LHCN-M2 (cell line): ENCODE data around the gene RALGAPA1. TPM values are rescaled to one million over a fixed set of nuclear protein-coding genes. Genes with fewer than 3 reads are reported as not detected.
A peak's percentile ranks its signal among the peaks of the same experiment; 100 is the strongest.
"Not testable (repeated sequence)": the region's sequence is repeated elsewhere in the genome, so short reads cannot be mapped to it uniquely, and the experiment has no call there.

ENCODE experiments used
- DNase-seq: peaks from one replicate; pipeline ENCODE4 v3.0.0-alpha.2; 2012; ENCODE audit warnings: low read depth
- total RNA-seq: library from RNA; depleted of rRNA; stranded (reverse); fragments of >200 nt; gene quantifications from 2 replicates; pipeline ENCODE4 v1.2.3, GENCODE V29; 2014

Gene RALGAPA1
- total RNA-seq, 1 experiment from 2014 or later, result 15.3 TPM

DNA sequence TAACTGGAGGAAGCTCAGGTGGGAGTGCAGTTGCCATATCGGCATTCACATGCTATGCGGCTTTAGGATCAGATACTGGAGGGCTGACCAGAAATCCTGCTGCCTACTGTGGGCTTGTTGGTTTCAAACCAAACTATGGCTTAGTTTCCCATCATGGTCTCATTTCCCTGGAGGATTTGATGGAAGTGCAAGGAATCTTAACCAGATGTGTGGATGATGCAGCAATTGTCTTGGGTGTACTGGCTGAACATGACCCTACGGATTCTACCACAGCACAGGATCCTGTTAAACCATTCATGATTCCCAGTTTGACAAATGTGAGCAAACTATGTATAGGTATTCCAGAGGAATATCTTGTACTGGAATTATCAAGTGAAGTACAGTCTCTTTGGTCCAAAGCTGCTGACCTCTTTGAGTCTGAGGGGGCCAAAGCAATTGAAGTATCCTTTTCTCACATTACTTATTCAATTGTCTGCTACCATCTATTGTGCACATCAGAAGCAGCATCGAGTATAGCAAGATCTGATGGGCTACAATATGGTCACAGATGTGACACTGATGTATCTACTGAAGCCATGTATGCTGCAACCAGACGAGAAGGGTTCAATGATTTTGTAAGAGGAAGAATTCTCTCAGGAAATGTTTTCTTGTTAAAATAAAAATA, 42.9 kb downstream of the RALGAPA1 start:
- DNase-seq, result no peak

GRCh38 chr14:35761922-35762321, 47.2 kb downstream of the RALGAPA1 start:
- no peak for DNase-seq

DNA sequence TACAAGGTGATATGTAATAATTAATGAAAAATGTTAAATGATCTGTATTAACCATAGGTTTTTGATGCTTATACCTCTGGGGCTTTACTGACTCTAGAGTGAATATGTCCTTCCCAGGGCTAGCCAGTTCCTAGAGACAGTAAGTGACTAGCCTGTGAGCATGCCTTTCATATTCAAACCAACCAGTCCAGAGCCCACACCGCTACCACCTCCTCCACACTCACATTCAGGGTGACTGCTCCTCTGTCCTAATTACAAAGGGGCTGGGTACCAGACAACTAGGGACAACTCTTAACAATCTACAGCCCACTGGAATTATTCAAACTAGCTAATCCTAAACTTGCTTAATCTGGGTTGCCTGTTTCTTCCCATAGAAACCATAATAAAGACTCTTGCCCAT, 49.0 kb downstream of the RALGAPA1 start:
- DNase-seq, result no peak

- no peak for DNase-seq
Observed at GRCh38 chr14:35758523-35759129, 50.5 kb downstream of the RALGAPA1 start.

DNA sequence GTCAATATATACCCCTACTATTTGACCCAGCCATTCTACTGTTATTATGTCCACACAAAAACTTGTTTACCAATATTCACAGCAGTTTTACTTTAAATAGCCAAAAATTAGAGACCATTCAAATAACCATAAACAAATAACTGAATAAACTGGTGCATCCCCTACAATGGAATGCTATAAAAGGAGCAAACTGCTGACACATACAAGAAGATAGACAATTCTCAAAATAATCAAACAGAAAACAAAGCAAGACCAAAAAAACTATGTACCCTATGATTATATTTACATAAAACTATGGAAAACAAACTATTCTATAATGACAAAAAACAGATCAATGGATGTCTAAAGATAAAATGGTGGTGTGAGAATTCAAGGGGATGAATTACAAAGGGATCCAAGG, 54.4 kb downstream of the RALGAPA1 start:
- DNase-seq, result no peak

- DNase-seq, result no peak
Observed at GRCh38 chr14:35752380-35752779, 56.7 kb downstream of the RALGAPA1 start.

- no peak for DNase-seq
Observed at GRCh38 chr14:35750202-35750904, 58.7 kb downstream of the RALGAPA1 start.

- DNase-seq, result no peak
Observed at GRCh38 chr14:35747379-35747778, 61.7 kb downstream of the RALGAPA1 start.

- no peak for DNase-seq
Observed at GRCh38 chr14:35742442-35742841, 66.7 kb downstream of the RALGAPA1 start.

DNA sequence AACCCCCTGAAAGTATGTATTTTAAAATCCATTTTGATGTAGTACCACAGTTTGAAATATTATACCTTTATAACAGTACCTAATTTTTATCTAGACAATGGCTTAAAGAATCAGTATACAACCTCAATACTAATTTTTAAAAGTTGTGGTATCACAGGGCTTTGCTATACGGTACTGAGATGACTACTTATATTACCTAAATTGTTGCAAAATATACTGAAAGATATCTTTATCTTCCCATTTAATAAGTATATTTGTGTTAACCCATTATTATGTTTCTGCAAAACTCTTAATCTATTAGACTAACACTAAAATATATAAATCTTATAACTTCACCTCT, 67.1 kb downstream of the RALGAPA1 start:
- DNase-seq, result no peak

- no peak for DNase-seq
Observed at GRCh38 chr14:35741345-35742031, 67.6 kb downstream of the RALGAPA1 start.

DNA sequence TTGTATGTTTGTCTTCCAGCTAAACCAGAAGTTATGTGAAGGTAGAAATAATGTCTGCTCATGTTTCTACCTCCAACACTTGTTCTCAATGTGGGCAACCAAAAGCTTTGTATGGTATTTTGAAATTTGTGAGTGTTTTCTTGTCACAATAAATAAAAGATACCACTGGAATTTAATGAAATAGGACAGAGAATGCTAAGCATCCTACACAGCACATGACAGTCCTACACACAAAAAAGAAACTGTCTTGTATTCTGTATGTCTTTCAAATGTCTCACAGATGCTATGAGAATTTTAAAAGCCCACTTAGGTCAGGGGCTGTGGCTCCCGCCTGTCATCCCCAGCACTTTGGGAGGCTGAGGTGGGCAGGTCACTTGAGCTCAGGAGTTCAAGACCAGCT, 68.9 kb downstream of the RALGAPA1 start:
- no peak for DNase-seq

GRCh38 chr14:35735163-35735562, 73.9 kb downstream of the RALGAPA1 start:
- not testable (repeated sequence) for DNase-seq

DNA sequence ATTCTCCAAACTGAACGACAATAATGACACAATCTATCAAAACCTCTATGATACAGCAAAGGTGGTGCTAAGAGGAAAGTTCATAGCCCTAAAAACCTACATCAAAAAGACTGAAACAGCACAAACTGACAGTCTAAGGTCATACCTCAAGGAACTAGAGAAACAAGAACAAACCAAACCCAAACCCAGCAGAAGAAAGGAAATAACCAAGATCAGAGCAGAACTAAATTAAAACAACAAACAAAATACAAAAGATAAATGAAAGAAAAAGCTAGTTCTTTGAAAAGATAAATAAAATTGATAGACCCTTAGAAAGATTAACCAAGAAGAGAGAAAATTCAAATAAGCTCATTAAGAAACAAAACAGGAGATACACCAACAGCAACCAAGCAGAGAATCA, 75.6 kb downstream of the RALGAPA1 start:
- DNase-seq, result not testable (repeated sequence)

DNA sequence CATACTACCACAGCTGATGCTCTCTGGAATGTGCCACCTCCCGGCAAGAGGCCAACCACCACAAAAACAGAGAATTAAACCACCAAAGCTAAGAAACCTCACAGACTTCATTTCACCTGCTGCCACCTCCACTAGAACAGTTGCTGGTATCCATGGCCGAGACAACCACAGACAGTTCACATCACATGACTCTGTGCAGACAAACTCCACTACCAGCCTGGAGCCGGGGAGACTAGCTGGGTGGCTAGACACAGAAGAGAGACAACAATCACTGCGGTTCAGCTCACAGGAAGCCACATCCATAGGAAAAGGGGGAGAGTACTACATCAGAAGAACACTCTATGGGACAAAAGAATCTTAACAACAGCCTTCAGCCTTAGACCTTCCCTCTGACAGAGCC, 78.2 kb downstream of the RALGAPA1 start:
- DNase-seq, result peak; percentile 4

DNA sequence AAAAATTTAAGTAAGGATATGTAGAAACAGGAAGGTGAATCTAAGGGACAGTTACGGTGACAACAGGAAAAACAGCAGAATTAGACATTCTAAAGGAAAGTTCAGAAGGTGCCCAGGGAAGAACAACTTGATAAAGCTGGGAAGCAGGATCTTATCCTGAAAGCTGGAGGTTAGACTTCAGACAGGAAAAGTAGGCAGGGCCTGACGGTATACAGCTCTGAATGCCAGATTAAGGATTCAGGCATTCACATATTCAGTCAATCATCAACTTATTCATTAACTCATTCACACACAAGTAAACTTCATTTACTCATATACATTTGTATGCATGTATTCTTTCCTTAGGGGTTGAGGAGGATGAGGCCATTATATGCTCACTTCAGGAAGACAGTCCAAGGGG, 81.3 kb downstream of the RALGAPA1 start:
- no peak for DNase-seq

DNA sequence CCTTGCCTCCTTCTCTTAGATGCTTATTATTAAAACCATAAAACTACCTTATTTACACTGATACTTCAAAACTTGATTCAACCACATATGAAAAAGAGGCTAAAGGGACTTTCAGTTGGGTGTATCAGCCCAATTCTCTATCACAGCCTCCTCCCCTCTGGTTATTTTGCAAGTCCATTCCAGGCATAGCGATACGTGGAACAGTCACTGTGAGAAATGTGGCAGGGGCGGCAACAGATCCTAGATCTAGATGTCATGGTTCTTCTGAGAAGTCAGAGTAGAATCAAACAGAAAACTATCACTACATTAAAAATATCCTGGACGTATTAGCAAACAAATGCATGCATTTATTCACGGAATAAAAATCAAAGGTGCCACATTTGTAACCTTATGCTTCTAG, 83.2 kb downstream of the RALGAPA1 start:
- no peak for DNase-seq

- DNase-seq, result no peak
Observed at GRCh38 chr14:35715079-35715478, 94.0 kb downstream of the RALGAPA1 start.

GRCh38 chr14:35712466-35712865, 96.6 kb downstream of the RALGAPA1 start:
- no peak for DNase-seq

DNA sequence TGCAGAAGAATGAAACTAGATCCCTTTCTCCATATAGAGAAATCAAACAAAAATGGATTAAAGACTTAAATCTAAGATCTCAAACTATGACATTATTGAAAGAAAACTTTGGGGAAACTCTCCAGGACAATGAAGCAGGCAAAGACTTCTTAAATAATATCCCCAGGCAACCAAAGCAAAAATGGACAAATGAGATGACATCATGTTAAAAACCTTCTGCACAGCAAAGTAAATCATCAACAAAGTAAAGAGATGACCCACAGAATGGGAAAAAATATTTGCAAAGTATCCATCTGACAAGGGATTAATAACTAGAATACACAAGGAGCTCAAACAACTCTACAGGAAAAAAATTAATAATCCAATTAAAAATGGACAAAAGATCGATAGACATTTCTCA, 101.0 kb downstream of the RALGAPA1 start:
- no peak for DNase-seq

DNA sequence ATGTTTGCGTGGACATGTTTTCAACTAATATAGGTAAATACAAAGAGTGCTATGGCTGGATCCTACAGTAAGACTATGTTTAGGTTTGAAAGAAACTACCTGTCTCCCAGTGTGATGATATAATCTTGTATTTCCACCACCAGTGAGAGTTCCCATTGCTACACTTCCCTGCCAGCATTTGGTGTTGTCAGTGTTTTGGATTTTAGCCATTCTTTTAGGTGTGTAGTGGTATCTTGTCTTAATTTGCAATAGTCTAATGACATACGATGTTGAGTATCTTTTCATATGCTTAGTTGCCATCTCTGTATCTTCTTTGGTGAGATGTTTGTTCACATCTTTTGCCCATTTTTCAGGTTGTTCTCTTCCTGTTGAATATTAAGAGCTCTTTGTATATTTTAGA, 103.5 kb downstream of the RALGAPA1 start:
- no peak for DNase-seq

DNA sequence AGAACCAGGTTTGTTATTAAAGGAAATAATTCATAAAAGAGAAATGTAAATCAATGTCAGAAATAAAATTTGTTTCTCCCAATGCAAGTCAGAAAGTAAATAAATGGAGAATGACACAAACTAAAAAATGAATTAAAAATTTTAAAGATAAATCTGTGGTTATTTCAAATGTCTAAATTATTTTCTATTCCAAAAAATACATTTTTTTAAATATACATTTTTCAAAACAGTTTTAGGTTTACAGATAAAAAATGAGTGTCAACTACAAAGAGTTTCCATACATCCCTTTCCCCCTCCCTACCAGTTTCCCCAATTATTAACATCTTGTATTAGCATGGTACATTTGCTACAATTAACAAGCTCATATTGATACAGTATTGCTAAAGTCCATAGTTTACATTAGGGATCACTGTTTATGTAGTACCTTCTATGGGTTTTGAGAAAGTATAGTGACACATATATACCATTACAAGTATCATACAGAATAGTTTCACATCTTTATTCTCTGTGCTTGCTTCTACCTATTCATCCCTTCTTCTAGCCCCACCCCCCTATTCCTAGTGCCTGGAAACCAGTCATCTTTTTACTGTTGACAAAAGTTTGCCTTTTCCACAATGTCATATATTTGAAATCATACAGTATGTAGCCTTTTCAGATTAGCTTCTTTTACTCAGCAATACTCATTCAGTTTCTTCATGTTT, 104.2 kb downstream of the RALGAPA1 start:
- DNase-seq, result no peak
